ENCODE measurements around the gene STXBP4. TPM values are rescaled to one million over a fixed set of nuclear protein-coding genes. Genes with fewer than 3 reads are reported as not detected.

Gene STXBP4
- total RNA-seq, 1 donor from 2014 or later, result 31.8 TPM

DNA sequence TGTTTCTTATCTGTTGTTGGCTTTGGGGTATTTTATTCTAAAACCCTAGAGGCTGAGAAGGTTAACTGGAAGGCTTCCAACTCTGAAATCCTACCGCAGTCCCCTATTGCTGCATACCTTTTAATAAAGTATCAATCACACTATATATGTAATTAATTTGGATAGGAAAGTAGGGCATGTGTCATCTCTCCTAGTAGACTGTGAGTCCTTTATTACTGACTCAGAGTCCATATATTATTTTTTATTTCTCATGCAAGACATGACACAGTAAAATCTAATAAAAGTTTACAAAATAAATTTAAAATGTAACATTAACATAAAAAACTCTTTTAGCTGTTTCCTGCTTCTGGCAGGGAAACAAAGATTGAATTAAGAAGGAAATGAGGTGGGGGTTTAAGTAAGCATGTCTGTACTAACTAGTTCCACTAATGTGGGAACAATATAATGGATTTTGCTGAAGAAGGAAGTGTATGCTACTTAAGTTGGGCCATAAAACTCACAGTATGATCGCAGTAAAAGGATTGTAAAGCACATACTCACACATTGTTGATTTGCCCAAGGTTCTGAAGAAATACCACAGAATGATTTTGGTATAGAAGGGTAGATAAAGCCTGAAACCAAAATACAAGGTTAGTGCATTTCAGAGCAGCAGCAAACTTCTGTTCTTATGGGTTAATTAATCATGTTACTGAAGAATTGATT, 198.6 kb downstream of the STXBP4 start:
- H3K4me1 Mint-ChIP-seq, result peaks cover 9% of the 10 kb centered on the region
- H3K4me3 Mint-ChIP-seq, result no peak overlapping the region
- no peaks in the 10 kb centered on the region for H3K9me3 Mint-ChIP-seq
- peaks cover 4% of the 10 kb centered on the region for H3K36me3 Mint-ChIP-seq
- no peak overlapping the region for H3K27ac Mint-ChIP-seq
- DNase-seq (ENCODE audit: low spot score in 2 of 2, unreplicated experiment in 2 of 2), result no peak
- TF ChIP-seq, protein P1, sequence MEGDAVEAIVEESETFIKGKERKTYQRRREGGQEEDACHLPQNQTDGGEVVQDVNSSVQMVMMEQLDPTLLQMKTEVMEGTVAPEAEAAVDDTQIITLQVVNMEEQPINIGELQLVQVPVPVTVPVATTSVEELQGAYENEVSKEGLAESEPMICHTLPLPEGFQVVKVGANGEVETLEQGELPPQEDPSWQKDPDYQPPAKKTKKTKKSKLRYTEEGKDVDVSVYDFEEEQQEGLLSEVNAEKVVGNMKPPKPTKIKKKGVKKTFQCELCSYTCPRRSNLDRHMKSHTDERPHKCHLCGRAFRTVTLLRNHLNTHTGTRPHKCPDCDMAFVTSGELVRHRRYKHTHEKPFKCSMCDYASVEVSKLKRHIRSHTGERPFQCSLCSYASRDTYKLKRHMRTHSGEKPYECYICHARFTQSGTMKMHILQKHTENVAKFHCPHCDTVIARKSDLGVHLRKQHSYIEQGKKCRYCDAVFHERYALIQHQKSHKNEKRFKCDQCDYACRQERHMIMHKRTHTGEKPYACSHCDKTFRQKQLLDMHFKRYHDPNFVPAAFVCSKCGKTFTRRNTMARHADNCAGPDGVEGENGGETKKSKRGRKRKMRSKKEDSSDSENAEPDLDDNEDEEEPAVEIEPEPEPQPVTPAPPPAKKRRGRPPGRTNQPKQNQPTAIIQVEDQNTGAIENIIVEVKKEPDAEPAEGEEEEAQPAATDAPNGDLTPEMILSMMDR (IDR thresholded peaks at IDR 0.05; ENCODE audit: unreplicated experiment), result no peak
- H3K27me3 Mint-ChIP-seq (ENCODE audit: low read depth), result no peaks in the 10 kb centered on the region

DNA sequence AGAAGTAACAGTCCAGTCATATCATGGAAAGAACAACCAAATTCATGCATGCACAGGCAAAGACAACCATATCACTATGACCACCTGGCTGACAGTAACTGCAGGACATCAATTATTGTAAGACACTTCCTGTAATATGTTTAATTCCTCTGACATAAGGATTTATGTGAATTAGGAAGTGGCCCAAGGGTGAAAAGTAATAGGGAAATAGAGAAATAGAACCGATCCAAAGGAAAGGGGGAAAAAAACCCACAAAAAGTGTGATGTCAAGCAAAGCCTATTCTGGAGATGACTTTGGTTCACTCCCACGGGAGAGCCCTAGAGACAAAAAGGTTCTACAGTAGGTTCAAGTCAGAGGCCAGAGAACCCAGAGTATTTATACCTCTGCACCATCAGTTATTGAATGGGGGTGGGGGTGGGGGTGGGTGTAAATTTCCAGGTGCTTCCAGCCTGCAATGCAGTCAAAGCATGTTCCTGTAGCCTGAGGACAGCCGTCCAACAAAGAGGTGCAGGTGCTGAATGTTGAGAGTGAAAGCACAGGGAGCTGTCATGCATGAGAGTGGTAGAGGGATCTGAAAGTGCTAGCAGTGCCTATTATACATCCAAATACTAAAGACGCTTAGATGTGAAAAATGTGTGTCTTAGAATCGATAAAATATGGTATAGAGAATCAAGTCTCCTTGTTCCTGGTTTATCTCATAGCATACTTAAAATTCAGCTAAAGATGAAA, 200.6 kb downstream of the STXBP4 start:
- H3K4me3 Mint-ChIP-seq, result no peak overlapping the region
- no peaks in the 10 kb centered on the region for H3K27me3 Mint-ChIP-seq (ENCODE audit: low read depth)
- peaks cover 10% of the 10 kb centered on the region for H3K9me3 Mint-ChIP-seq
- H3K27ac Mint-ChIP-seq, result no peak overlapping the region
- peaks cover 11% of the 10 kb centered on the region for H3K36me3 Mint-ChIP-seq
- H3K4me1 Mint-ChIP-seq, result peaks cover 9% of the 10 kb centered on the region
- DNase-seq (ENCODE audit: low spot score in 2 of 2, unreplicated experiment in 2 of 2), result no peak
- TF ChIP-seq, protein P1 (IDR thresholded peaks at IDR 0.05; ENCODE audit: unreplicated experiment), result no peak

DNA sequence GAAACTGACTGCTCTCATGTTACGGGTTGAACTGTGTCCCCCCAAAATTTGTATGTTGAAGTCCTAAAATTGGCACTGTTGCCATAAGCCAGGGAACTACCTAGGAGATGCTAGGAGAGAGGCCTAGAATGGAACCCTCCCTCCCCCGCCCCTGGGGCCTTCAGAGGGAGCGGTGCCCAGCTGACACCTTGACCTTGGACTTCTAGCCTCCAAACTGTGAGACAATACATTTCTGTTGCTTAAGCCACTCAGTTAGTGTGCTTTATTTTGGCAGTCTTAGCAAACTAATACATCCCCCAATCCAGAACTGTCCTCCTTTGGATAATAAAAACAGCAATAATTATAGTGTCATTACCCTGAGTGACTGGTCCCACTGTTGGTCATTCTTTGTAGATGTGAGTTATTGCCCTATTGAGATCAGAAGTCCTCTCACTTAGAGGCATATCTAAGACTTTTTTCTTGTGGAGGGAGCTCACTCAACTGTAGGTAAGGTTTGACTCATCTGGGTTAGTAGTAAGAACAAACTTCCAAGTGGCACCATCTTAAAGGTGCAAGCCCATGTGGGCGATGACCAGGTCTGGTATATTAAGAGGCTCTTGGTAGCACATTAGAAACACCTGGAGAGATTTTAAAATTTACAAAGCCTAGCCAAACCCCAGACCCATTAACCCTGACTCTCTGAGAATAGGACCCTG, 203.2 kb downstream of the STXBP4 start:
- no peaks in the 10 kb centered on the region for H3K27me3 Mint-ChIP-seq (ENCODE audit: low read depth)
- TF ChIP-seq, protein P1 (IDR thresholded peaks at IDR 0.05; ENCODE audit: unreplicated experiment), result no peak
- peaks cover 9% of the 10 kb centered on the region for H3K4me1 Mint-ChIP-seq
- H3K9me3 Mint-ChIP-seq, result peaks cover 17% of the 10 kb centered on the region
- H3K27ac Mint-ChIP-seq, result no peak overlapping the region
- no peak for DNase-seq (ENCODE audit: low spot score in 2 of 2, unreplicated experiment in 2 of 2)
- no peak overlapping the region for H3K4me3 Mint-ChIP-seq
- H3K36me3 Mint-ChIP-seq, result peaks cover 14% of the 10 kb centered on the region

DNA sequence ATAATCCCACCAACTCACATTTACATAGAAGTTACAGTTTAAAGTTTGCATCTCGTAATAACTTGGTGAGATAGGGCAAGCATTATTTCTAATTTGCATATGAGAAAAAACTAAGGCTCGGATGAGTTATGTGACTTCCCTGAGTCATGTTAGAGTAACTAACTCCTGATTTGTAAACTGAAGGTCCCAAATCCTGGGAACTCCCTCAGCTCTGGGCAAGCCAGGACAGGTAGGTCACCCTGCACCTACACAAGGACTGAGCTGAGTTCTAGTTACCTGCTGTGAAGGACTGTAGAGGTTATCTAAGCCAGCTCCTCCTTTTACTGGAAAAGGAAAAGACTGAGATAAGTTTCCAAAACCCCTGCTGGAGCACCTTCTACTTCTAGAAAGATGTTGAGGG, 204.0 kb downstream of the STXBP4 start:
- no peak overlapping the region for H3K27ac Mint-ChIP-seq
- no peak overlapping the region for H3K4me3 Mint-ChIP-seq
- TF ChIP-seq, protein P1 (IDR thresholded peaks at IDR 0.05; ENCODE audit: unreplicated experiment), result no peak
- no peaks in the 10 kb centered on the region for H3K27me3 Mint-ChIP-seq (ENCODE audit: low read depth)
- H3K36me3 Mint-ChIP-seq, result peaks cover 14% of the 10 kb centered on the region
- H3K9me3 Mint-ChIP-seq, result peaks cover 17% of the 10 kb centered on the region
- no peak for DNase-seq (ENCODE audit: low spot score in 2 of 2, unreplicated experiment in 2 of 2)
- peaks cover 13% of the 10 kb centered on the region for H3K4me1 Mint-ChIP-seq

DNA sequence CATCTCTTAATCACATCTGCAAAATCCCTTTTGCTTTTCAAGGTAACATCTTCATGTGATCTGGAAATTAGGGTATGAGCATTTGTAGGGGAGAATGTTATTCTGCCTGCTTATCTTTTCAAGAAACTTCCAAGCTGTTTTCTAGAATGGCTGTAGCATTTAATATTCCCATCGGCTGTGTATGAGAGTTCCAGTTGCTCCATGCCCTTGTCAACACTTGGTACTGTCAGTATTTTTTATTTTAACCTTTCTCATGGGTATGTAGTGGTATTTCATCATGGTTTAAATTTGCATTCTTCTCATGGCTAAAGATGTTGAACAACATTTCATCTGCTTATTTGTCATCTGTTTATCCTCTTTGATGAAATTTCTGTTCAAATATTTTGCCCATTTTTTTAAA, 205.6 kb downstream of the STXBP4 start:
- H3K4me3 Mint-ChIP-seq, result no peak overlapping the region
- peaks cover 13% of the 10 kb centered on the region for H3K4me1 Mint-ChIP-seq
- DNase-seq (ENCODE audit: low spot score in 2 of 2, unreplicated experiment in 2 of 2), result no peak
- H3K9me3 Mint-ChIP-seq, result peaks cover 17% of the 10 kb centered on the region
- H3K27ac Mint-ChIP-seq, result no peak overlapping the region
- peaks cover 14% of the 10 kb centered on the region for H3K36me3 Mint-ChIP-seq
- H3K27me3 Mint-ChIP-seq (ENCODE audit: low read depth), result no peaks in the 10 kb centered on the region
- TF ChIP-seq, protein P1 (IDR thresholded peaks at IDR 0.05; ENCODE audit: unreplicated experiment), result no peak
